22Rv1 (cell line): ENCODE measurements around the gene GATM.

Experiments
- CTCF ChIP-seq: fragments of 450-650 bp; IDR thresholded peaks from 2 replicates; pipeline ENCODE4 v1.5.1; 2017; ENCODE audit warnings: mild to moderate bottlenecking
- ZFX ChIP-seq: fragments of 450-650 bp; IDR thresholded peaks from 2 replicates; pipeline ENCODE4 v1.6.1; 2017; ENCODE audit warnings: antibody characterized with exemption, borderline replicate concordance

- TF ChIP-seq CTCF: no peak
- TF ChIP-seq ZFX: no peak
These were observed 11.0 kb upstream of the GATM start for GRCh38 chr15:45389351-45389750.
